Measurements from ENCODE around the gene OR2F2.

OR2F2 gene

DNA sequence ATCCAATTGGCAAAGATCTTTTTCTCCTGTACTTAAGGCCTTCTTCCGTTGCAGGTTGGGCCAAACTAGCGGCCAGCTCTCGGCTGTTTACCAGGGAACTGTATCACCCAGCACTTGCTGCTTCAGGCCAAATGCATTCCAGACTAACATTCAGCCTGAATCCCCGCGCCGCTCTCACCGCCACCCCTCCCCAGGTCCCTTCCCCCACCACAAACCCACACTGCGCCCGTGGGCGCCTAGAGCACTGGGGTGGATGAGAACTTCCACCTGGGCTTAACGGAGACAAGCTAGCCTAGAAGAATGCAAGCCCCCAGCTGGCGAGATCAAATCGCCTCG is 33.7 kb upstream of the OR2F2 start:
- Histone ChIP-seq H3K4me1 (ENCODE audit: control insufficient read depth, insufficient read depth, low read length) (peaks cover 8% of the 10 kb centered on the region), H3K4me3 (ENCODE audit: low read length) (peak overlapping the region; percentile 61; the same call in 1 of the 2 replicates), H3K27ac (ENCODE audit: low read length) (no peak overlapping the region), H3K36me3 (ENCODE audit: control insufficient read depth, insufficient read depth, low read length) (no peaks in the 10 kb centered on the region), H3K9me3 (ENCODE audit: control insufficient read depth, insufficient read depth, low read length) (no peaks in the 10 kb centered on the region), H3K27me3 (ENCODE audit: control insufficient read depth, insufficient read depth, low read length) (no peaks in the 10 kb centered on the region)
- DNase-seq (ENCODE audit: low read depth, low spot score) = no peak
- WGBS (ENCODE audit: insufficient coverage, insufficient read length) = no CpG with 5 or more reads among the region's 14 CpGs

GRCh38 chr7:143901668-143902331 is 33.2 kb upstream of the OR2F2 start, which contains the start of gene TCAF1:
TCAF1 (minus strand) TSS chr7:143902176; CDS start chr7:143876608, 25,568 bp downstream.
- Histone ChIP-seq H3K4me1 (ENCODE audit: control insufficient read depth, insufficient read depth, low read length) (peaks cover 9% of the 10 kb centered on the region), H3K27me3 (ENCODE audit: control insufficient read depth, insufficient read depth, low read length) (no peaks in the 10 kb centered on the region), H3K27ac (ENCODE audit: low read length) (no peak within 1 kb of the TSS), H3K36me3 (ENCODE audit: control insufficient read depth, insufficient read depth, low read length) (no peaks in the 10 kb centered on the region), H3K4me3 (ENCODE audit: low read length) (peak within 1 kb of the TSS; percentile 61), H3K9me3 (ENCODE audit: control insufficient read depth, insufficient read depth, low read length) (no peaks in the 10 kb centered on the region)
- no CpG with 5 or more reads among the region's 50 CpGs for WGBS (ENCODE audit: insufficient coverage, insufficient read length)
- DNase-seq (ENCODE audit: low read depth, low spot score) = no peak

GRCh38 chr7:143902332-143902899 is 32.6 kb upstream of the OR2F2 start:
- DNase-seq (ENCODE audit: low read depth, low spot score) = no peak
- peaks cover 9% of the 10 kb centered on the region for H3K4me1 ChIP-seq (ENCODE audit: control insufficient read depth, insufficient read depth, low read length)
- H3K4me3 ChIP-seq (ENCODE audit: low read length) = no peak overlapping the region; the same call in 1 of the 2 replicates
- no peaks in the 10 kb centered on the region for H3K27me3 ChIP-seq (ENCODE audit: control insufficient read depth, insufficient read depth, low read length)
- no peaks in the 10 kb centered on the region for H3K9me3 ChIP-seq (ENCODE audit: control insufficient read depth, insufficient read depth, low read length)
- no peaks in the 10 kb centered on the region for H3K36me3 ChIP-seq (ENCODE audit: control insufficient read depth, insufficient read depth, low read length)
- no CpG with 5 or more reads among the region's 14 CpGs for WGBS (ENCODE audit: insufficient coverage, insufficient read length)
- H3K27ac ChIP-seq (ENCODE audit: low read length) = no peak overlapping the region

DNA sequence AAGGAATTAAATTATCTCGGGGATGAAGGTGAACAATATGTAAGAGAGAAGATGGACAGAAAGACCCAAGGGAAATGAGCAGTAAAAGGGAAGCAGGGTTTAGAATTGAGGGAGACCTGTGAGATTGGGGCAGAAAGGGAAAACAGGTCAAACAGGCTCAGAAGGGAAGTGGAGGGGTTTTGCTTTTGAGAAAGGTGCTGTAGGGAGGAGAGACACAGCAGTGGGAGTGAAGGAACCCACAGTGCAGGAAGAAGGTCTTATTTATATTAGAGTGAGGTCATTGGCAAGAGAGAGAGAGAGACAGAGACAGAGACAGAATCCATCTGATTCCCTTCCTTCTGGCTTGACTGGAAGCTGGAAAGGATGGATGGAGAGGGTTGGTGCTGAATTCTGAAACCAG is 29.5 kb upstream of the OR2F2 start:
- H3K27ac ChIP-seq (ENCODE audit: low read length) = no peak overlapping the region
- DNase-seq (ENCODE audit: low read depth, low spot score) = no peak
- no peaks in the 10 kb centered on the region for H3K9me3 ChIP-seq (ENCODE audit: control insufficient read depth, insufficient read depth, low read length)
- no peak overlapping the region for H3K4me3 ChIP-seq (ENCODE audit: low read length)
- H3K27me3 ChIP-seq (ENCODE audit: control insufficient read depth, insufficient read depth, low read length) = no peaks in the 10 kb centered on the region
- no CpG with 5 or more reads among the region's 1 CpG for WGBS (ENCODE audit: insufficient coverage, insufficient read length)
- H3K4me1 ChIP-seq (ENCODE audit: control insufficient read depth, insufficient read depth, low read length) = peaks cover 9% of the 10 kb centered on the region
- no peaks in the 10 kb centered on the region for H3K36me3 ChIP-seq (ENCODE audit: control insufficient read depth, insufficient read depth, low read length)

DNA sequence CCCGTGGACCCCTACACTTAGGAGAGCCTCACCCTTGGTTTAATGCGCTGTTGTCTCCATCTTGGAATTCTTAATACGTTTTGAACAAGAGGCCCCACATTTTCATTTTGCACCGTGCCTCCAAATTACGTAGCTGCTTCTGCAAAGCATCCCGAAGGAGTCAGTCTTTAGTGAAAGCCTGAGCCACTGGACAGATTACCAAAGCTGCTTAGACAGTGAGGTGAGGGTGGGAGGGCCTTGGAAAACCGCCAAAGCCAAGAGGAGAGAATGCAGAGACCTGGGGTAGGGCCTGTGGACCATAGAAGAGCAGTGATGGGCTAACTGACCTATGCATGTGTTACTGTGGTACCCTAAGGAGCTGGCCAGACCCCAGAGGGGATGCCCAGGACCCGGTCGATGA is 28.9 kb upstream of the OR2F2 start:
- no peak for DNase-seq (ENCODE audit: low read depth, low spot score)
- H3K9me3 ChIP-seq (ENCODE audit: control insufficient read depth, insufficient read depth, low read length) = no peaks in the 10 kb centered on the region

GRCh38 chr7:143906895-143907294 is 28.1 kb upstream of the OR2F2 start:
- H3K36me3 ChIP-seq (ENCODE audit: control insufficient read depth, insufficient read depth, low read length) = no peaks in the 10 kb centered on the region
- H3K4me3 ChIP-seq (ENCODE audit: low read length) = no peak overlapping the region
- H3K9me3 ChIP-seq (ENCODE audit: control insufficient read depth, insufficient read depth, low read length) = no peaks in the 10 kb centered on the region
- peaks cover 9% of the 10 kb centered on the region for H3K4me1 ChIP-seq (ENCODE audit: control insufficient read depth, insufficient read depth, low read length)
- no peaks in the 10 kb centered on the region for H3K27me3 ChIP-seq (ENCODE audit: control insufficient read depth, insufficient read depth, low read length)
- no peak overlapping the region for H3K27ac ChIP-seq (ENCODE audit: low read length)
- WGBS (ENCODE audit: insufficient coverage, insufficient read length) = no CpG with 5 or more reads among the region's 5 CpGs
- no peak for DNase-seq (ENCODE audit: low read depth, low spot score)

More for the DNA sequence above, 28.9 kb upstream of the OR2F2 start:
- Histone ChIP-seq H3K4me1 (ENCODE audit: control insufficient read depth, insufficient read depth, low read length) (peaks cover 9% of the 10 kb centered on the region), H3K4me3 (ENCODE audit: low read length) (no peak overlapping the region), H3K27me3 (ENCODE audit: control insufficient read depth, insufficient read depth, low read length) (no peaks in the 10 kb centered on the region), H3K27ac (ENCODE audit: low read length) (no peak overlapping the region), H3K36me3 (ENCODE audit: control insufficient read depth, insufficient read depth, low read length) (no peaks in the 10 kb centered on the region)
- no CpG with 5 or more reads among the region's 9 CpGs for WGBS (ENCODE audit: insufficient coverage, insufficient read length)

DNA sequence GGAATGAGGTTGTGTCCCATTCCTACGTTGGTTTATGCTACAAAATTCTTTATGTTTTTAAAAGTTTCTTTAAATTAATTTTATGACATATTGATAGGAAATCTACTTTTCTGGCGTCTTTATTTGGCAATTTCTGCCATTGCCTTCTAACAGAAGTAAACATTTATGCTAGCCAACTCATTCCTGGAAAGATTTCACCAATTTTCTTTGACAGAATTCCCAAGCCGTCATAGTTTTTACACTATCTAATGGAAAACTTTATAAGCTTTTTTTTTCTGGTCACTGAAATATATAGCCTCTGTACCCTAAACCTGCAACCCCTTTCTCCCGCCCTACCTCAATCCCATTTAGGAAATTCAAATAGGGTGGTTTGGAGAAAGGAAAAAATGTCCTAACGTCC is 26.9 kb upstream of the OR2F2 start:
- H3K36me3 ChIP-seq (ENCODE audit: control insufficient read depth, insufficient read depth, low read length) = no peaks in the 10 kb centered on the region
- peaks cover 7% of the 10 kb centered on the region for H3K4me1 ChIP-seq (ENCODE audit: control insufficient read depth, insufficient read depth, low read length)
- H3K27ac ChIP-seq (ENCODE audit: low read length) = no peak overlapping the region
- H3K4me3 ChIP-seq (ENCODE audit: low read length) = no peak overlapping the region
- DNase-seq (ENCODE audit: low read depth, low spot score) = no peak
- WGBS (ENCODE audit: insufficient coverage, insufficient read length) = no CpG with 5 or more reads among the region's 5 CpGs
- no peaks in the 10 kb centered on the region for H3K9me3 ChIP-seq (ENCODE audit: control insufficient read depth, insufficient read depth, low read length)
- no peaks in the 10 kb centered on the region for H3K27me3 ChIP-seq (ENCODE audit: control insufficient read depth, insufficient read depth, low read length)

DNA sequence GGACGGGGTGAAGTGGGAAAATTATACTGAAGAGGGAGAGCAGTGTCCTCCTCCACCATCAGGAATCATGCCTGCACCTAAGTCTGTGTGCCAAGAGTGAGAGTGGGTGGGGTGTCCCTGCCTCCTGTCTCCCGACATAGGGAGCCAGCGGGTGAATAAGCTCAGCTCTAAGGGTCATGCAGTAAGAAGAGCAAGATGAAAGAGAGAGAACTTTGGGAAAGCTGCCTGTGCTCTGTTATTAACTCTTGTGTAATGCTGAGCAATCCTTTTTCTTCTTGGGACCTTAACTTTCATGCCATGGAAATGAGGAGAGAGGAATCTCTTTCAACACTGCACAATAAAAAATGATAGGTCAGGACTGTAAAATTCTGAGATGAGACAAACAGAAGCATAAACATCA is 25.2 kb upstream of the OR2F2 start:
- Histone ChIP-seq H3K4me1 (ENCODE audit: control insufficient read depth, insufficient read depth, low read length) (peaks cover 7% of the 10 kb centered on the region), H3K27me3 (ENCODE audit: control insufficient read depth, insufficient read depth, low read length) (no peaks in the 10 kb centered on the region), H3K9me3 (ENCODE audit: control insufficient read depth, insufficient read depth, low read length) (no peaks in the 10 kb centered on the region), H3K36me3 (ENCODE audit: control insufficient read depth, insufficient read depth, low read length) (no peaks in the 10 kb centered on the region), H3K27ac (ENCODE audit: low read length) (no peak overlapping the region), H3K4me3 (ENCODE audit: low read length) (no peak overlapping the region)
- DNase-seq (ENCODE audit: low read depth, low spot score) = no peak
- WGBS (ENCODE audit: insufficient coverage, insufficient read length) = no CpG with 5 or more reads among the region's 3 CpGs

GRCh38 chr7:143910473-143911248 is 24.4 kb upstream of the OR2F2 start:
- no CpG with 5 or more reads among the region's 3 CpGs for WGBS (ENCODE audit: insufficient coverage, insufficient read length)

GRCh38 chr7:143913945-143914615 is 21.0 kb upstream of the OR2F2 start:
- DNase-seq (ENCODE audit: low read depth, low spot score) = no peak

More at GRCh38 chr7:143910473-143911248, 24.4 kb upstream of the OR2F2 start:
- Histone ChIP-seq H3K27ac (ENCODE audit: low read length) (no peak overlapping the region), H3K4me1 (ENCODE audit: control insufficient read depth, insufficient read depth, low read length) (peaks cover 3% of the 10 kb centered on the region; the same call in 1 of the 2 replicates), H3K27me3 (ENCODE audit: control insufficient read depth, insufficient read depth, low read length) (no peaks in the 10 kb centered on the region), H3K9me3 (ENCODE audit: control insufficient read depth, insufficient read depth, low read length) (no peaks in the 10 kb centered on the region), H3K4me3 (ENCODE audit: low read length) (no peak overlapping the region), H3K36me3 (ENCODE audit: control insufficient read depth, insufficient read depth, low read length) (no peaks in the 10 kb centered on the region)
- no peak for DNase-seq (ENCODE audit: low read depth, low spot score)

More at GRCh38 chr7:143913945-143914615, 21.0 kb upstream of the OR2F2 start:
- no peaks in the 10 kb centered on the region for H3K27me3 ChIP-seq (ENCODE audit: control insufficient read depth, insufficient read depth, low read length)
- H3K4me1 ChIP-seq (ENCODE audit: control insufficient read depth, insufficient read depth, low read length) = no peaks in the 10 kb centered on the region
- no peaks in the 10 kb centered on the region for H3K9me3 ChIP-seq (ENCODE audit: control insufficient read depth, insufficient read depth, low read length)
- no CpG with 5 or more reads among the region's 3 CpGs for WGBS (ENCODE audit: insufficient coverage, insufficient read length)
- H3K27ac ChIP-seq (ENCODE audit: low read length) = no peak overlapping the region
- no peaks in the 10 kb centered on the region for H3K36me3 ChIP-seq (ENCODE audit: control insufficient read depth, insufficient read depth, low read length)
- H3K4me3 ChIP-seq (ENCODE audit: low read length) = no peak overlapping the region

All from iPS DF 6.9 (cell line).